Nephron progenitor cell (in vitro differentiated cells): Measurements from ENCODE around the gene CEPT1.

ENCODE experiments used
- DNase-seq: peaks from one replicate; pipeline ENCODE4 v3.0.0; 2021
- H3K27ac Mint-ChIP-seq: 2 replicates; pipeline ENCODE4 v1.8.0; 2021; ENCODE audit warnings: mild to moderate bottlenecking, moderate library complexity, mixed read lengths
- H3K27me3 Mint-ChIP-seq: 2 replicates; pipeline ENCODE4 v1.8.0; 2021; ENCODE audit warnings: mild to moderate bottlenecking, low read depth, mixed read lengths; ENCODE audit not compliant: poor library complexity
- H3K36me3 Mint-ChIP-seq: 2 replicates; pipeline ENCODE4 v1.8.0; 2021; ENCODE audit warnings: low read depth, mixed read lengths
- H3K4me1 Mint-ChIP-seq: 2 replicates; pipeline ENCODE4 v1.8.0; 2021; ENCODE audit warnings: mixed read lengths
- H3K4me3 Mint-ChIP-seq: 2 replicates; pipeline ENCODE4 v1.8.0; 2021; ENCODE audit warnings: mild to moderate bottlenecking, moderate library complexity, mixed read lengths
- H3K9me3 Mint-ChIP-seq: 2 replicates; pipeline ENCODE4 v1.8.0; 2021; ENCODE audit warnings: mild to moderate bottlenecking, moderate library complexity, mixed read lengths
- CTCF ChIP-seq: fragments of 200-600 bp; sonication (generic); IDR thresholded peaks from 2 replicates; pipeline ENCODE4 v1.5.0; 2021; ENCODE audit warnings: antibody characterized with exemption

Gene CEPT1

DNA sequence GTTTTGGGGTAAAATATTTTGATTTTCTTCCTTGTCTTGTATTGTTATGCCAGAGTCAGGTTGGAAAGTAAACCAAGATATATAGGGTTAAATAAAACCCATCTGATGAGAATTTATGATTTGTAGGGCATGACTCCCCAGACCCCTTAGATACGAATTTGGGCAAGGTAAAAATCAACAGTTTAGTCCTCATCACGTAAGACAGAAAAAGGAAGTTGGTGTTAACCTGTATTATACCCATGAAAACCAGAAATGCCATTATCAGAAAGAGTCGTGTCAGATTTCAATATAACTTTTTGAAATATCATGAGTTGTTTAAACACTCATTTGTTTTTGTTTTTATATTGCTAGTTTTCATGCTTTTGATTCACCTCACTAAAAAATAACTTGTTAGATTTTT, 11.8 kb downstream of the CEPT1 start:
- no peaks in the 10 kb centered on the region for H3K4me1 Mint-ChIP-seq
- peaks cover 26% of the 10 kb centered on the region for H3K9me3 Mint-ChIP-seq
- no peak overlapping the region for H3K27ac Mint-ChIP-seq
- no peak for TF ChIP-seq CTCF
- H3K36me3 Mint-ChIP-seq, result peaks cover 86% of the 10 kb centered on the region
- H3K27me3 Mint-ChIP-seq, result peaks cover 3% of the 10 kb centered on the region
- no peak overlapping the region for H3K4me3 Mint-ChIP-seq
- DNase-seq, result no peak

DNA sequence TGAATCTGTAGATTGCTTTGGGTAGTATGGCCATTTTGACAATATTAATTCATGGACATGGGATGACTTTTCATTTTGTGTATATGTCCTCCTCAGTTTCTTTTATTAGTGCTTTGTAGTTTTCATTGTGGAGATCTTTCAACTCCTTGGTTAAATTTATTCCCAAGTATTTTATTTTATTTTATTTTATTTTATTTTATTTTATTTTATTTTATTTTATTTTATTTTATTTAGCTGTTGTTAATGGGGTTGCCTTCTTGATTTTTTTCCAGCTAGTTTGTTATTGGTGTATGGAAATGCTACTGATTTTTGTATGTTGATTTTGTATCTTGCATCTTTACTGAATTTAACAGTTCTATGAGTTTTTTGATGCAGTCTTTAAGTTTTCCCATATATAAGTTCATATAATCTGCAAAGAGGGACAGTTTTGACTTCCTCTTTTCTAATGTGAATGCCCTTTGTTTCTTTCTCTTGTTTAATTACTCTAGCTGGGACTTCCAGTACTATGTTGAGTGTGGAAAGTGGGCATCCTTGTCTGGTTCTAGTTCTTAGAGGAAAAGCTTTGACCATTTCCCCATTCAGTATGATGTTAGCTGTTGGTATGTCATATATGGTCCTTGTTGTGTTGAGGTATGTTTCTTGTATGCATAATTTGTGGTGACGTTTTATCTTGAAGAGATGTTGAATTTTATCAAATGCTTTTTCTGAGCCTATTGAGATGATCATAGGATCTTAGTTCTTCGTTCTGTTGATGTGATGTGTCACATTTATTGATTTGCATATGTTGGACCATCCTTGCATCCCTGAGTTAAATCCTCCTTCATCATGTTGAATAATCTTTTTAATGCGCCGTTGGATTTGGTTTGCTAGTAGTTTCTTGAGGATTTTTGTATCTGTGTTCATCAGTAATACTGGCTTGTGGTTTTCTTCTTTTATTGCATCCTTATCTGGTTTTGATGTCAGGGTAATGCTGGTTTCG, 14.3 kb downstream of the CEPT1 start:
- DNase-seq, result no peak
- no peak overlapping the region for H3K27ac Mint-ChIP-seq
- H3K4me3 Mint-ChIP-seq, result no peak overlapping the region
- H3K36me3 Mint-ChIP-seq, result peaks cover 86% of the 10 kb centered on the region
- H3K9me3 Mint-ChIP-seq, result peaks cover 26% of the 10 kb centered on the region
- H3K27me3 Mint-ChIP-seq, result peaks cover 3% of the 10 kb centered on the region
- H3K4me1 Mint-ChIP-seq, result no peaks in the 10 kb centered on the region
- no peak for TF ChIP-seq CTCF

DNA sequence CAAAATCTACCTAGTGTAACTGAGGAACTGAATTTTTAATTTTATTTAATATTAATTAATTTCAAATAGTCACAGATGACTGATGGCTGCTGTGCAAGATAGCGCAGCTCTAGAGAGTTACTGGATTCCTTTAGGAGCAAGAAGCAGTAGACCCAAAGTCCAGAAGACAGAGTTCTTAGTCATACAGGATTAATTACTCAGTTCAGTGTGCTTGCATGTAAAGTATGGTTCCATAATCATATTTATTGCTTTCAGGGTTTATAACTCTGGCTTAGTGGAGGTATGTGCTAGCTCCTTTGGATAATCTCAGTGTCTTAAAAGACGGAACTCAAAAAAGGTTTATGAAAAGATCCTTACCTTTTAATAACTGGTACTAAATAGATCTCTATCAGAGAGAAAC, 17.4 kb downstream of the CEPT1 start:
- Mint-ChIP-seq H3K27me3 (peaks cover 3% of the 10 kb centered on the region), H3K4me3 (no peak overlapping the region), H3K4me1 (no peaks in the 10 kb centered on the region), H3K9me3 (peaks cover 26% of the 10 kb centered on the region), H3K27ac (no peak overlapping the region), H3K36me3 (peaks cover 66% of the 10 kb centered on the region)
- TF ChIP-seq CTCF, result no peak
- DNase-seq, result no peak

GRCh38 chr1:111161843-111162487, 21.9 kb downstream of the CEPT1 start:
- Mint-ChIP-seq H3K4me1 (no peaks in the 10 kb centered on the region), H3K36me3 (peaks cover 27% of the 10 kb centered on the region), H3K27me3 (no peaks in the 10 kb centered on the region), H3K27ac (peak overlapping the region; percentile 55), H3K9me3 (no peaks in the 10 kb centered on the region), H3K4me3 (no peak overlapping the region)
- no peak for TF ChIP-seq CTCF
- DNase-seq, result no peak

DNA sequence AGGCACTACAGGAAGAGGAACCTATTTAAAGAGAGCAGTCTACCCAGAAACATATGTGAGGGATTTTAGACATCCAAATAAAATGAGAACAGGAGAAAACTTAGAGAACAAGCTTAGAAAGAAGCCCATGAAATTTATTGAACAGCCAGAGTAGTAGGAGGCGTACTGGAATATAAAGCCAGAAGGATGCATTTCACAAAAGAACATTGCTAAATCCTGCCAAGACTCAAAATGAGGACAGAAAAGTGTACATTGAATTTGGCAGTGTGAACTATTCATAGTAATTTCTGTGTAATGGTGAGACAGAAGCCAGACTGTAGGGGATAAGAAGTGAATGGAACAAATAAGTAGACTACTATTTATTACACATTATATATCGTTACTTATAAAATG, 22.5 kb downstream of the CEPT1 start:
- H3K9me3 Mint-ChIP-seq, result no peaks in the 10 kb centered on the region
- peaks cover 26% of the 10 kb centered on the region for H3K36me3 Mint-ChIP-seq
- H3K4me1 Mint-ChIP-seq, result no peaks in the 10 kb centered on the region

More for the DNA sequence above, 22.5 kb downstream of the CEPT1 start:
- DNase-seq, result no peak
- H3K27me3 Mint-ChIP-seq, result no peaks in the 10 kb centered on the region
- H3K4me3 Mint-ChIP-seq, result no peak overlapping the region
- peak overlapping the region; percentile 55 for H3K27ac Mint-ChIP-seq
- no peak for TF ChIP-seq CTCF
